Tibial nerve (tissue), 4 donors: ENCODE data around the gene SRGAP2C. TPM values are rescaled to one million over a fixed set of nuclear protein-coding genes. Genes with fewer than 3 reads are reported as not detected.
"Not testable (repeated sequence)": the region's sequence is repeated elsewhere in the genome, so short reads cannot be mapped to it uniquely, and the experiment has no call there.

Source experiments
- DNase-seq, 2 donors: peaks; one replicate each; pipeline ENCODE4 v3.0.0-alpha.2; 2019; ENCODE audit warnings: low spot score in 2 of 2
- H3K27ac ChIP-seq, 4 donors: fragments of 200-600 bp; sonication (generic) in 3 of 4; one replicate each; pipeline ENCODE4 v1.5.1; 2017 to 2019; ENCODE audit warnings: mild to moderate bottlenecking in 1 of 4
- H3K27me3 ChIP-seq, 2 donors: fragments of 200-600 bp; sonication (generic) in 1 of 2; one replicate each; pipeline versions ENCODE4 v1.5.1 to v1.6.0; 2017 to 2019
- H3K36me3 ChIP-seq, 3 donors: fragments of 200-600 bp; sonication (generic); one replicate each; pipeline ENCODE4 v1.5.1; 2018 to 2019
- H3K4me1 ChIP-seq, 4 donors: fragments of 200-600 bp; sonication (generic) in 3 of 4; one replicate each; pipeline ENCODE4 v1.5.1; 2017 to 2019
- H3K4me3 ChIP-seq, 4 donors: fragments of 200-600 bp; sonication (generic) in 3 of 4; one replicate each; pipeline ENCODE4 v1.5.1; 2017 to 2019; ENCODE audit warnings: mild to moderate bottlenecking in 1 of 4, moderate library complexity in 1 of 4
- H3K9me3 ChIP-seq, 4 donors: fragments of 200-600 bp; sonication (generic) in 3 of 4; one replicate each; pipeline ENCODE4 v1.5.1; 2017 to 2019
- WGBS, 2 donors: methylation state at CpG; one replicate each; pipeline ENCODE4 v1.1.5; 2018; 5-methylcytosine and 5-hydroxymethylcytosine counted together
- total RNA-seq, 4 donors: library from RNA; depleted of rRNA; stranded (reverse); fragments of >200 nt; gene quantifications; one replicate each; pipeline ENCODE4 v1.1.0, GENCODE V29; 2016

SRGAP2C gene
- total RNA-seq, 4 donors from 2014 or later, result 42.0 to 70.4 (median 50.8) TPM

DNA sequence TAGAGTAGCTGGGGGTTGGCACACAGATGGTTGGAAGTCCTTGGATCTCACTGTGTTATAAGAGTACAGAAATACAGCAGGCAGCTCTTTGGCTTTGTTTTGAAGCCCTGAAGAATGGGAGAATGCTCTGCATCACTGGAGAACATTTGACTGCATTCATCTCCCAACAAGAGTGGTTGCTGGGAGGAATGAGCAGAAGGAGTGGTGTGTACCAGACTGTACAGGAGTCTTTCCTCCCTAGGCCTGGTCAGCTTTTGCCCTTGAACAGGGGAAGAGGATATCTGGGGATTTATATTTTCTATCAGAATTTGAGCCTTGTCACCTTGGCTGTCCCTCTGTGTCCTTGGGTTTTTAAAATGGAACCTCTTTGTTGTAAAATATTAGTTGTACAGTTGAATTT, 69.8 kb downstream of the SRGAP2C start:
- DNase-seq, H3K4me1 ChIP-seq, H3K4me3 ChIP-seq, H3K9me3 ChIP-seq, H3K36me3 ChIP-seq, H3K27me3 ChIP-seq, H3K27ac ChIP-seq: not testable (repeated sequence)

DNA sequence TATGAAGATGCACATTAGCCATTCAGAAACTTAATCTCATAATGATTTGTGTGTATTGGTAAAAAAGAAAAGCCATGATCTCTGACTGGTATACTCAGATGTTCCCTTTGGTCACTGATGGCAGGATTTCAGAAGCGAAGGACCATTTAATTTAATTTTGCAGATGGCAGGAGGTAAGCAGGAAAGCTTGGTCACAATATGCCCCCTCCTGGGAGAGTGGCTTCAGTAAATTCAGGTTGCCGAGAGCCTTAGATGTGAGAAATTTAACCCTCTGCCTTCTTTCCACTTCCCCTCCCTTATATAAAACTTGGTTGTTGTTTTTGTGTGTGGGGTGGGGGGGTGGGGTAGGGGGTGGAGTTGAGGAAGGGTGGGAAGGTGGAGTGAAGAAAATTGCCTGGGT, 72.9 kb downstream of the SRGAP2C start:
- not testable (repeated sequence) for DNase-seq, H3K27ac ChIP-seq, H3K4me1 ChIP-seq, H3K4me3 ChIP-seq, H3K27me3 ChIP-seq, H3K9me3 ChIP-seq, H3K36me3 ChIP-seq
- WGBS, 2 donors, result 60% methylated on average over 1 of the region's 2 CpGs; no CpG with 5 or more reads in 1 of the 2 donors

DNA sequence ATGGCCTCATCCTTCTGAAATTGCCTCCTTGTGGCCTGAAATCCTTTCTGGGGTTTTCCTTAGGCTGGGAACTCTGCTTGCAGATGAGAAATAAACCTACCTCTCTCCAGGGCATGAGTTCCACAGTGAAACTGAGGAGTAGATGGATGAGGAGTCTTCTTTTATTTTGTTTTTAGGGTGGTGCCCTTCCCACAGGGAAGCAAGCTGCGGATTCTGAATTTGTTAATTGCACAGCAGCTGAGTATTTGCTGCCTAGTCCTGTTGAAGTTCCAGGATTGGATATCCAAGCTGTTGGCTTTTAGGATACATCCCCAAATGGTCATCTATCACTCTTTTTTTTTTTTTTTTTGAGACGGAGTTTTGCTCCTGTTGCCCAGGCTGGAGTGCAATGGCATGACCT, 73.4 kb downstream of the SRGAP2C start:
- not testable (repeated sequence) for H3K4me1 ChIP-seq, H3K9me3 ChIP-seq, DNase-seq, H3K27me3 ChIP-seq, H3K36me3 ChIP-seq, H3K27ac ChIP-seq, H3K4me3 ChIP-seq
- WGBS, 2 donors, result no CpG with 5 or more reads among the region's 2 CpGs

DNA sequence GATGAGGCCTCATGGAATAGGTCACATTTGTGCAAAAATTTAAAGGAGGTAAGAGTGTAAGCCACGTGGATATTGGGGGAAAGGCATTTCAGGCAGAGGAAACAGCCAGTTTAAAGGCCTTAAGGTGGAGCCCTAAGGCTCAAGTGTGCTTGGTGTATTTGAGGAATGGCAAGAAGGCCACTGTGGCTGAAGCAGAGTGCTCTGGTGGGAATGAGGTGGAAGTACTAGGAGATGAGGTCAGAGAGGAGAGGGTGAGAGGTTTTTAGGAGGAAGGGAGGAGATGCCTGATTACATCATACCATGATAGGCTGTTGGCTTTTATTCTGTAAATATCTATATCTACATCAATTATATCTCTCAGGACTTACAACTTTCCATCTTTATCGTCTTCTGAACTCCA, 75.4 kb downstream of the SRGAP2C start:
- not testable (repeated sequence) for H3K4me3 ChIP-seq, H3K4me1 ChIP-seq, H3K27me3 ChIP-seq, H3K9me3 ChIP-seq, H3K27ac ChIP-seq, H3K36me3 ChIP-seq, DNase-seq
- 62 to 68% methylated on average over 2 of the region's 2 CpGs for WGBS, 2 donors

DNA sequence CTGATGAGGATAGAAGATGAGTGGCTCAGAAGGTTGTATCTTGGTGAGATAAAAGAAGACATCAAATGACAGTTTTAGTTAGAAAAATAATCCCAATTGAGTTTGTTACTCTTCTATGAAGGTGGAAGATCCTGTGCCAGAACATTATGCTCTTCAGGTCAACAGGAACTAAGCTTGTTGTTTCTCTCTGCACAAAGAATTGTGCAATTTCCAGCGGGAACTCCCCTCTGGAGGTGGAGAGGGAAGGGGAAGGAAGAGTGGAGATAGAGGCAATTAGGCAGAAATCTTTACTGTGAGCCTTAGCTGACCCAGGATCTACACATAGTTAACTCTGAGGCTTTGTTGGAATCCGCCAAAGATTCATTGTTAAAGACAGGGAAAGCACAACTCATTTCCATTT, 77.4 kb downstream of the SRGAP2C start:
- not testable (repeated sequence) for H3K27ac ChIP-seq, H3K4me3 ChIP-seq, H3K4me1 ChIP-seq, DNase-seq, H3K36me3 ChIP-seq, H3K9me3 ChIP-seq, H3K27me3 ChIP-seq
- WGBS, 2 donors, result 29 to 67% methylated on average over 1 of the region's 2 CpGs

DNA sequence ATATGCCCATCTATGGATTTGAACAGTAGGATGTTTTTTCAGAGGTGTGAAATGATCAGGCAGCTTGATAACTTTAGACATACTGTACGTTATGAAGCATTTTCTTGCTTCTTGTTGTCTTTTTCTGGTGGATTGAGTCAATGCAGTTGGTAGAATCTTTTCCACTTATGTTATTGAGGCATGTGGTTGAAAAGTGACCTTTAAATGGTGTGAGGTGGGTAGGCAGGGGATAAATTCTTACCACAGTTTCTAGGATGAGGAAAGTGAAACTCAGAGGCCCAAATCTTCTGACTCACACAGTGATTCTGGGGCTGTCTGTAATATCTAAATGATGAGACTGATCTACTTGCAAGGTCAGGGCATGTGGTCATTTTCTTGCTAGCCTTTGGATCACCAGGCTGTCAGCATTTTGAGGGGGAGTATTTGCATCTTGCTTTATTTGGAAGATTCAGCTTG, 79.0 kb downstream of the SRGAP2C start:
- H3K36me3 ChIP-seq, DNase-seq, H3K4me1 ChIP-seq, H3K4me3 ChIP-seq, H3K27ac ChIP-seq, H3K27me3 ChIP-seq, H3K9me3 ChIP-seq: not testable (repeated sequence)
- no CpG with 5 or more reads among the region's 1 CpG for WGBS, 2 donors

DNA sequence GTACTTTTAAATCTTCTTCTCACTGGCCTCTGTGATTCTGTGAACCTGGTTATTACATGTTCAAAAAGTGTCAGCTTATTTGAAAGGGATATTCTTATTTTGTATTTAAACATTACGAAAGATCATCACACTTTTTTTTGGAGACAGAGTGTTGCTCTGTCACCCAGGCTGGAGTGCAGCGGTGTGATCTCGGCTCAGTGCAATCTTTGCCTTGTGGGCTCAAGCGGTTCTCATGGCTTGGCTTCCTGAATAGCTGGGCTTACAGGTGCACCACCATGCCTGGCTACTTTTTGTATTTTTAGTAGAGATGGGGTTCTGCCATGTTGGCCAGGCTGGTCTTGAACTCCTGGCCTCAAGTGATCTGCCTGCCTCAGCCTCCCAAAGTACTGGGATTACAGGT, 82.3 kb downstream of the SRGAP2C start:
- not testable (repeated sequence) for H3K36me3 ChIP-seq, H3K9me3 ChIP-seq, H3K4me3 ChIP-seq, H3K27me3 ChIP-seq, H3K27ac ChIP-seq, DNase-seq, H3K4me1 ChIP-seq
- WGBS, 2 donors, result no CpG with 5 or more reads among the region's 4 CpGs

DNA sequence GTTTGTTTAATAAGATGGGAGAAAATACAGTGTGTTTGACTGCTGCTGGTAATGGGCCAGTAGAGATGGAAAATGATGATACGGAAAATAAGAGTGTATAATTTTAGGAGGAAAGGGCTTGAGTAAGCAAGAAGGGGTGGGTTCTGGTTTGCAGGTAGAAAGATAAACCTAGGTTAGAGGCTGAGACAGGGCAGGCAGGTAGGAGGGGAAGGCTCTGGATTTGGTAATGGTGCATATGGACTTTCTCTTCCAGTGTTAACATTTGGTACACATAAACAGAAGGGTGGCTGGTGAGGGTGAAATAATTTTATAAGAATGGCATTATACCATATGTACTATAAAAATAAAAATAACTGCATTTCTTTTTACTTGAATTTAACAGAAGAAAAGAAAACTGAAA, 84.5 kb downstream of the SRGAP2C start:
- not testable (repeated sequence) for H3K9me3 ChIP-seq, DNase-seq, H3K4me3 ChIP-seq, H3K4me1 ChIP-seq, H3K27me3 ChIP-seq, H3K36me3 ChIP-seq, H3K27ac ChIP-seq
- WGBS, 2 donors, result no CpG with 5 or more reads among the region's 1 CpG

DNA sequence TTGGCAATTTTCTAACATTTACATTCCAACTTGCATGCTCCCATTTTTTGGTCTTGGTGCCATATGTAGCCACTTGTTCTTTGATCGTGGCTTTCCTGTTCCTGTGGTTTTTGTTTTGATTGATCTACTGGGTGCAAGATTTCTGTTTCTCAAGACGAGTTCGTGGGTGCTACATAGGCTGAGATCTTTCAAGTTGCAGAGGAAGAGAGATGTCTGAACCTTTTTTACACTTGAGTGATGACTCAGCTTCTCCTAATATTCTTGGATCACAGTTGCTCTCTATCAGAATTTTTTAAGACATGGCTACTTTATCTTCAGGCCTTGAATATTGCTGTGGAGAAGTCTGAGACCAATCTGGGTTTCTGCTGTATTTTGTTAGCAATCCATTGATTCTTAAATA, 85.2 kb downstream of the SRGAP2C start:
- DNase-seq, H3K4me3 ChIP-seq, H3K9me3 ChIP-seq, H3K27ac ChIP-seq, H3K36me3 ChIP-seq, H3K4me1 ChIP-seq, H3K27me3 ChIP-seq: not testable (repeated sequence)
- WGBS, 2 donors, result 0% methylated on average over 1 of the region's 3 CpGs

DNA sequence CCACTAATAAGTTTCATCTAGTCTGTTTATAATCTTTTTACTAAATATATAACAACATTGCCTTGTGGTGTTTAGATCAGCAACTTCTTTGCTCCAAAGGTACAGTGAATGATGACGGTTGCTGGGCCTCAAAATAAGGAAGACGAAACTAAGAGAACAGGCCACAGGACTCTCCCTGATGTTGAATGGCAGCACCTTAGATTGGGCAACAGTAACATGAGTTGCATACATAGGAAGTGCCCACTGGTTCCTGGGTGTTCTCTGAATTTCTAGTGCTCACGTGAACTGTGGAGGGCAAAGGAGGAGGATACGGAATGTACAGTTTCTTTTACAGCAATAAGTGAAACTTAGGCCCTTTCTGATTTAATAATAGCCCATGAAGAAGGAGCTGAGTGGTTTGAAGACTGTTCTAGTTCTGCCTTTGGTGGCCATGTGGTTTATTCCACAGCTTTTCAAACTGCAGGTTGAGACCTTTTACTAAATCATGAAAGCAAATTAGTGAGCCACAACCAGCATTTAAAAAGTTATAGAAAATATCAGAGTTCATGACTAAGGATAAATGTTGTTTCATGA, 86.5 kb downstream of the SRGAP2C start:
- H3K4me3 ChIP-seq, H3K27ac ChIP-seq, H3K27me3 ChIP-seq, H3K36me3 ChIP-seq, H3K9me3 ChIP-seq, DNase-seq, H3K4me1 ChIP-seq: not testable (repeated sequence)
- 80 to 88% methylated on average over 1 to 2 of the region's 4 CpGs for WGBS, 2 donors

DNA sequence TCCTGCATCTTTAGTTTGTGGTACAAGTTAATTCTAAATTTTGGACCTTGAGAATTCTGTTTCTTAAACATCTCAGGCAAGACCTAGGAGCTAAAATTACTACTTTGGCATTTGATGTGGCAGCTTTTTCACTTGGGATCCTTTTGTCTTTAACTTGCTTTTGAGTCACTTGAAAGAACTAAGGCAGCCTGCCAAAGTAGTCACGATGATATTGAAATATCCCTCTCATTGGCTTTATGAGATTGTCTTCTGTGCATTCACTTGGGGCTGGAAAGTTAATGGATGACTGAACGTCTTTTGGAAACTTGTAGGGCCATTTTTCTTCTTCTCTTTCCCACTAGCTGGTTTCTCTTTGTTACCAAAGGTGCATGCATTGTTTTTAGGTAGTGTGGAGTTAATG, 90.7 kb downstream of the SRGAP2C start:
- H3K27me3 ChIP-seq, H3K9me3 ChIP-seq, H3K36me3 ChIP-seq, H3K27ac ChIP-seq, DNase-seq, H3K4me3 ChIP-seq, H3K4me1 ChIP-seq: not testable (repeated sequence)
- WGBS, 2 donors, result 38 to 59% methylated on average over 2 of the region's 2 CpGs

DNA sequence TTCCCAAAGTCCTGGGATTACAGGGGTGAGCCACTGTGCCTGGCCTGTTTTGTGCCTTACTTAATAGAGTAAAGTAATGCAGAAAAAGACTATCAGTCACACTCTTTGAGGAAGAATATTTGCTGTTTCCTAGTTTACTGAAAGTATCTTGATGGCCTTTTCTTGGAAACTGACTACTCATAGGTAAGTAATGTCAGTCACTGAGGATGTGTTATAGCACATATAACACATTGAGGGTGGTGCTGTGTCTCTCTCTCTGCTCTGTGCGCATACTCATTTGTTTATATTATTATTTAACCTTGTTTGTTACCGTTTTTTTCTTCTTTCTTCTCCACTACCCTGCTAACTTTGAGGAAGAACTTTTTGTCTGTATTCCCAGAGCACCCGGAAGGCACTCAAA, 93.4 kb downstream of the SRGAP2C start:
- not testable (repeated sequence) for H3K27ac ChIP-seq, H3K4me1 ChIP-seq, H3K4me3 ChIP-seq, H3K9me3 ChIP-seq, H3K27me3 ChIP-seq, DNase-seq, H3K36me3 ChIP-seq
- no CpG with 5 or more reads among the region's 3 CpGs for WGBS, 2 donors

DNA sequence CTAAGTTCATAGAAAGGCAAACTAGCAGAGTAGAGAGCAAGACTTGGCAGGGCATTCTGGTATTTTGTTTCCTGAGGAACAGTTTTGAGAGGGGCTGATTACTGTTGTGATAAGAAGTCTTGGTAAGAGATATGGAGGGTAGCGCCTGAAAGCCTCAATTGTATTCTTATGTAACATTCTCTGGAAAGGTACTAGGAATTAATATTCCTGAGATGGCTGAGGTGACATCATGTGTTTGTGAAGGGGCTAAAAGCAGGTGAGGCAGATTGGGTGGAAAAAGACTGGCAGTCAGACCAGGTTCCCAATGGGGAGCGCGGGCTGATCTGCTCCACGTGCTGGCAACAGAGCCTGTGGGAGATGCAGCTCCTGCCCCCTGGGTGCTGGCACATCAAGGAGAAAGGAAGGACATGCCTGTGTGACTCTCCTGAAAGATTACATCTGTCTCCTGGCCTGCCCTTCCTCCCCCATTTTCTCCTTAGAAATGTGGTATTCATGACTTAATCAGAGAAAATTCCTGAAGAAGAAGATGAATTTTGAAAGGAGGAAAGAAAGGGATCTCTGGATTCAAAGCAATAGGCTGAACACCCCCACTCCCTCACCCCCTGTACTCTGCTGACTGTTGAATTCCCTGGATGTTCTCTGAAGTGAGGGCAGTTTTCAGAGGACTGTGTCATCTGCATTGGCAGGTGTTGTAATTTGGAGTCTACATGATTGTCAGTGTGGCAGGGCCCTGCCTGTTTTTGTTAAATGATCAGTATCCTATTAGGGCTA, 94.2 kb downstream of the SRGAP2C start:
- not testable (repeated sequence) for H3K4me3 ChIP-seq, H3K9me3 ChIP-seq, DNase-seq, H3K27ac ChIP-seq, H3K36me3 ChIP-seq, H3K27me3 ChIP-seq, H3K4me1 ChIP-seq
- WGBS, 2 donors, result 63 to 77% methylated on average over 4 of the region's 4 CpGs

DNA sequence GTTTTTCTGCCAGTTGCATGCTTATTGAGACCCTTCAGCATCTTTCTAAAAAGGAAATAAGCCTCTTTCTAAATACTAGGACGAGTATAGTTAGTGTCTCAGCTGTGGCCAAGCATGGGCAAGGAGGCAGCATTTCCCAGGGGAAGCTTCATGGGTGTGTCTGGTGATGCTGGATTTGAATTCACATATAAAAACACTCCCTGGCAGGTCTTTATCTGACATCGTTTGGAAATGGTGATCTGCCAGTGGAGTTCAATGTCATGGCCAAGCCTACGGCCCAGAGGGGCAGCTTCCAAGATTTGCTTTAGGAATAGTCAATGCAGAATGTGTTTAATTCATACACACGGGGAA, 94.7 kb downstream of the SRGAP2C start:
- 17 to 60% methylated on average over 1 of the region's 4 CpGs for WGBS, 2 donors
- DNase-seq, H3K36me3 ChIP-seq, H3K4me1 ChIP-seq, H3K27me3 ChIP-seq, H3K4me3 ChIP-seq, H3K27ac ChIP-seq, H3K9me3 ChIP-seq: not testable (repeated sequence)
